ENCODE measurements around the gene PSRC1.

PSRC1 gene

DNA sequence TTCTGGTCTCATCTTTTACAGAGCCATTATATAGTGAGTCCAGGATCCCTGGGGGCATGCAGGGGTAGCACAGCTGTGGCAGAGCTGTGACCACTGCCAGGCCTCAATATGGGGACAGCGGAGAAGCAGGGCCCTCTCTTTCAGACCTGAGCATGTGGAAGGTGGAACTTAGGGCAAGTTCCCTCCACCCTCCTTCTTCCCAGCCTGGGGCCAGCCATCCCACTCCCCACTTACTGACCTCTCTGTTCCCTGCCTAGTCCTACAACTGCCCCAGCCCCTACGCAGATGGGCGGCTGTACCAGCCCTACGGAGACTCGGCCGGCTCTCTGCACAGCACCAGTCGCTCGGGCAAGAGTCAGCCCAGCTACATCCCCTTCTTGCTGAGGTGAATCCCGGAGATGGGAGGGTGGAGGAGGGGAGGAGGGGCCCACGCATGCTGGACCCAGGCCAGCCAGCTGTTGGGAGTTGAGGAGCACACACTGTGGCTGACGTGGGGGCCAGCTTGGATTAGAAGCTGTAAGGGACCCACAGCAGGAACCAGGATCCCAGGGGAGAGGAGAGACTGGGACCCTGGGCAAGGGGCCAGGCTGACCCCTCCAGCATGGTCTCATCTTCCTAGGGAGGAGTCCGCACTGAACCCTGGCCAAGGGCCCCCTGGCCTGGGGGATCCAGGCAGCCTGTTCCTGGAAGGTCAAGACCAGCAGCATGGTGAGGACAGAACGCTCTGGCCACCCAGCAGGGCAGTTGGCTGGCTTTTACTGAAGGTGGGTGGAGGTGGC, 10.7 kb downstream of the PSRC1 start:
- no peak for DNase-seq (ENCODE audit: low spot score)

DNA sequence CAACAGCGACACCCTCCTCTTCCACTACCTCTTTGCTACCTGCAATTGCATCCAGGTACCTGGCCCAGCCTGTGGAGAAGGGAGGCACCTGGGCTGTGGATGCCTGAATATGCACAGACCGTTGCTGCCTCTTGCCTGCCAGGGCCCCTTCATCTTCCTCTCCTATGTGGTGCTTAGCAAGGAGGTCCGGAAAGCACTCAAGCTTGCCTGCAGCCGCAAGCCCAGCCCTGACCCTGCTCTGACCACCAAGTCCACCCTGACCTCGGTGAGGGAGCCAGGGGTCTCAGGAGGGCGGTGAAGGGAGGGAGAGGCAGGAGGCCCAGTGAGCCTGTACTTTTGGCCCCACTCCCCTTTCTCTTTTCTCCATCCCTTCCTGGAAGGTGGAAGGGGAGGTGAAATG, 11.5 kb downstream of the PSRC1 start:
- no peak for DNase-seq (ENCODE audit: low spot score)

DNA sequence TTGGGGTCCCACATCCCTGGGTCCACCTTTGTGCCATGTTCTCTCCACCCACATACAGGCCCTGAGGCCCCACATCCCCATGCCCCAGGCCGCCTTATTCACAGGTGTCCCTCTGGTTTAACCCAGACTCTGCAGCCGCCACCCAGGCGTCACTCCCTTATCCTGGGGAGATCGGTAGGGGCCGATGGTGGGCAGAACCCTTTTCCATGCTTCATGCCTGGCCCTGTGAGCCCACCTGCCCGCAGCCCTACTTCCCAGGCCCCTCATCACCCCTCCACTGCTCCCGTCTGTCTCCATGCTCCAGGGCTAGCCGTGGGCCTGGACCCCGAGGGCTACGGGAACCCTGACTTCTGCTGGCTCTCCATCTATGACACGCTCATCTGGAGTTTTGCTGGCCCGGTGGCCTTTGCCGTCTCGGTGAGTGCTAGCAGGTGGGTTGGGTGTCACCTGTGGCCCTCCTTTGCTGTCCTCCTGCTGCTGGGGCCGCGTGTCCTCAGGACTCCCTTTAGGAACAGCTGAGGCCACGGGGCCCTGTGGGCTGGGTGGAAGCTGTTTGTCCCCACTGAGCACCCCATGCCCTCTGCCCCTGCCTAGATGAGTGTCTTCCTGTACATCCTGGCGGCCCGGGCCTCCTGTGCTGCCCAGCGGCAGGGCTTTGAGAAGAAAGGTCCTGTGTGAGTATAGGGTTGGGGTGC, 12.2 kb downstream of the PSRC1 start:
- no peak for DNase-seq (ENCODE audit: low spot score)

DNA sequence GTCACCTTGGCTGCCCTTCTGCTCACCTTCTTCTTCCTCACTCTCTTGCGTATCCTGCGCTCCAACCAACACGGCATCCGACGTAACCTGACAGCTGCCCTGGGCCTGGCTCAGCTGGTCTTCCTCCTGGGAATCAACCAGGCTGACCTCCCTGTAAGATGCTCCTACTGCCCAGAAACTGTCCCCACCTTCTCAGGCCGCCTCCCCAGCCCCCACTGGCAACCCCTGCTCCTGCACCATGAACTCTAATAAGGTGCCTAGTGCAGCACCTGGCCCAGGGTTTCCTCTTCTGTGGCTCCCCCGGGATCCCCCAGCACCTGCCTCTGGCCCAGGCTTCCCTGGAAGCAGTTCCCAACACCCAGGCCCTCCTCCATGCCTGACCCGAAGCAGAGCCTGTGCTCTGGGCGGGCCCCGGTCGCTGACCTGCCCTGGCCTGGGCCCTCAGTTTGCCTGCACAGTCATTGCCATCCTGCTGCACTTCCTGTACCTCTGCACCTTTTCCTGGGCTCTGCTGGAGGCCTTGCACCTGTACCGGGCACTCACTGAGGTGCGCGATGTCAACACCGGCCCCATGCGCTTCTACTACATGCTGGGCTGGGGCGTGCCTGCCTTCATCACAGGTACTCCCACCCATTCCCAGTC, 12.8 kb downstream of the PSRC1 start:
- DNase-seq (ENCODE audit: low spot score) = no peak

DNA sequence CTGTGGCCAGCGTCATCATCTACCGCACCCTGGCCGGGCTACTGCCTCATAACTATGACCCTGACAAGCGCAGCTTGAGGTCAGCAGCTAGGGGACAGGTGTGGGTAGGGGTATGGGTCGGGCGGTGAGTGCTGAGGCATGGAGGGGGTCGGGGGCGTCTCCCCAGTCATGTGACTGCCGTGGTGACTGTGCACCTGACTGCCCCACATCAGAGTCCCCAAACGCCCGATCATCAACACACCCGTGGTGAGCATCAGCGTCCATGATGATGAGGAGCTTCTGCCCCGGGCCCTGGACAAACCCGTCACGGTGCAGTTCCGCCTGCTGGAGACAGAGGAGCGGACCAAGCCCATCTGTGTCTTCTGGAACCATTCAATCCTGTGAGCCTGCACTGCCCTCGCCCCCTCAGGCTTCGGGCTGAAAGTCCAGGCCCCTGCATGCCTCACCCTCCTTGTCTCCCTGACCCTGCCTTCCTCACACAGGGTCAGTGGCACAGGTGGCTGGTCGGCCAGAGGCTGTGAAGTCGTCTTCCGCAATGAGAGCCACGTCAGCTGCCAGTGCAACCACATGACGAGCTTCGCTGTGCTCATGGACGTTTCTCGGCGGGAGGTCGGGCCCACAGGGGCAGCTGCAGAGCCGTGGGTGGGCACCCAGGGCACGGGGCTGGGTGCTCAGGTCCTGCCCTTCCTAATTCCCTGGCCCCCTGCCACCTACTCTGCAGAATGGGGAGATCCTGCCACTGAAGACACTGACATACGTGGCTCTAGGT, 13.5 kb downstream of the PSRC1 start:
- DNase-seq (ENCODE audit: low spot score) = no peak

DNA sequence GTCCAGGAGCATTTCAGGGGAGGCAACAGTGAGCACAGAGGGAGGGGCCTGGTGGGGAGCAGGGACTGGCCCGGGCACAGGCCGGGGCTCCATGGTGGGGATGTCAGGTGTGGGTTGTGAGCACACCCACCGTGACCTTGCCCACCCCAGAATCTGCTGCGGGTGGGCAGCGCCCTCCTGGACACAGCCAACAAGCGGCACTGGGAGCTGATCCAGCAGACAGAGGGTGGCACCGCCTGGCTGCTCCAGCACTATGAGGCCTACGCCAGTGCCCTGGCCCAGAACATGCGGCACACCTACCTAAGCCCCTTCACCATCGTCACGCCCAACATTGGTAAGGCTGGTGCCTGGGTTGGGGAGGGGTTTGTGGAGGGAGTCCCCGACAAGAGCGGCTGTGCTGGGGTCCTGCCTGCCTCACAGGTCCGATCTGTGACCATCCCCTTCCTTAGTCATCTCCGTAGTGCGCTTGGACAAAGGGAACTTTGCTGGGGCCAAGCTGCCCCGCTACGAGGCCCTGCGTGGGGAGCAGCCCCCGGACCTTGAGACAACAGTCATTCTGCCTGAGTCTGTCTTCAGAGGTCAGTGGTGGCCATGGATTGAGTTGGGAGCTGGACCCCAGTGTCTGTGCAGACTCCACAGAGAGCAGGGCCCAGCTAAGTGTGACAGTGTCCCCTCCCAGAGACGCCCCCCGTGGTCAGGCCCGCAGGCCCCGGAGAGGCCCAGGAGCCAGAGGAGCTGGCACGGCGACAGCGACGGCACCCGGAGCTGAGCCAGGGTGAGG, 14.3 kb downstream of the PSRC1 start:
- no peak for DNase-seq (ENCODE audit: low spot score)

DNA sequence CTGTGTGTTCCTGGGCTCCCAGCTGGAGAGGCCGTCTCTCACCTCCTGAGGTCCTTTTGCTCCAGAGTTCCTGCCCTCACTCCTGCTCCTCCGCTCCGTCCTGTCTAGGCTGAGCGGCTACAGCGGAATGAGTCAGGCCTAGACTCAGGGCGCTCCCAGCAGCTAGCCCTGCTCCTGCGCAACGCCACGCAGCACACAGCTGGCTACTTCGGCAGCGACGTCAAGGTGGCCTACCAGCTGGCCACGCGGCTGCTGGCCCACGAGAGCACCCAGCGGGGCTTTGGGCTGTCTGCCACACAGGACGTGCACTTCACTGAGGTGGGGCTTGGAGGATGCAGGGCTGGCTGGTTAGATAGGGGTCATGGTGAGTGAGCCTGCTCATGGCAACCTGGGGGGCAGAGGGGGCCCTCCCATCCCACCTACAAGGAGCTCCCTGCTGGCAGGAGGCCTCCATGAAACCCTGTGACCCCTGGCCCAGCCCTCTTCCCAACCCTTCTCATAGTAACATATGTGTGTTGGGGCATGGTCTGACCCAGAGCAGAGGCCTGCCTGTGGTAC, 15.1 kb downstream of the PSRC1 start:
- no peak for DNase-seq (ENCODE audit: low spot score)

DNA sequence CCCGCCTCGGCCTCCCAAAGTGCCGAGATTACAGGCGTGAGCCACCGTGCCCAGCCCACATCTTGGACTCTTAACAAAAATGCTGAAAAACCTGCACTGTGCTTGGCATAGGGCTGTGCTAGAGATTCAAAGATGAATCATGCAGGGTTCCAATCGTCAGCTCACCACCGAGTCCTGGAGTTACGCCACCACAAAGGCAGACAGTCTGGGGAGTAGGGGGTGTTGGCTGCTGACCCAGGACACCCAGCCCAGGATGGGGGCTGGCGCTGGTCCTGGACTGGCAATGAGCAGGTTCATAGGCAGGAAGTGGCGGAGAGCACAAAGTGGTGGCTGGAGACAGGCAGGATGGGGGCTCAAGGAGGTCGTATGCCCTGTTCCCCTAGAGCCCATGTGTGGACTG, 16.0 kb downstream of the PSRC1 start:
- no peak for DNase-seq (ENCODE audit: low spot score)

DNA sequence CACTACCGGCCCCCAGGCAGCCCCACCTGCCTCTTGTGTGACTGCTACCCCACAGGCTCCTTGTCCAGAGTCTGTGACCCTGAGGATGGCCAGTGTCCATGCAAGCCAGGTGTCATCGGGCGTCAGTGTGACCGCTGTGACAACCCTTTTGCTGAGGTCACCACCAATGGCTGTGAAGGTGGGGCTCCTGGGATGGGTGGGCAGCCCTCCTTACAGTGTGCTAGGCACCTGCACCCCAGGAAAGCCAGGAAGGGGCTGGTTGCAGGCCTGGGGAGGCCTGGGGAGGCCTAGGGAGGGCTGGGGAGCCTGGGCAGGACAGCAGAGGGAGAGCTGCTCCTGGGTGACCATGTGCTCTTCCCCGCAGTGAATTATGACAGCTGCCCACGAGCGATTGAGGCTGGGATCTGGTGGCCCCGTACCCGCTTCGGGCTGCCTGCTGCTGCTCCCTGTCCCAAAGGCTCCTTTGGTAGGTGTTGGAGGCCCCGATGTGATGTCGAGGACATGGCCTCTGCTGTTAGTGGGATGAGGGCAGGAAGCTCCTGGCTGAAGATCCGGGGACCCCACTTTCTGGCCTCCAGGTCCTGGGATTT, 17.1 kb downstream of the PSRC1 start:
- no peak for DNase-seq (ENCODE audit: low spot score)

DNA sequence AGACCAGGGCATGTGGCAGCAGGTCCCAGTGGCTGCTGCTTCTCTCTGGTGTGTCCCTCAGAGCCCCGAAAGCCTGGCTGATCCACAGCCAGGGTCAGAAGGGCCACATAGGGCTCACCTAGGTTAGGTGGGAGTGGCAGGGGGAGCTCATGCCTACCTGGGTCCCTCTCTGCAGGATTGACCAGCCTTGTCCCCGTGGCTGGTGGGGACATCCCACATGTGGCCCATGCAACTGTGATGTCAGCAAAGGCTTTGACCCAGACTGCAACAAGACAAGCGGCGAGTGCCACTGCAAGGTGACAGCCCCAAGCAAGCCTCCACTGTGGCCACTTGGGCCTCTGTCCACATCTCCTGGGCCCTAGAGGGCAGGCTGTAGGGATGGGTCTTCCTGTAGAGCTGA, 17.9 kb downstream of the PSRC1 start:
- DNase-seq (ENCODE audit: low spot score) = no peak

DNA sequence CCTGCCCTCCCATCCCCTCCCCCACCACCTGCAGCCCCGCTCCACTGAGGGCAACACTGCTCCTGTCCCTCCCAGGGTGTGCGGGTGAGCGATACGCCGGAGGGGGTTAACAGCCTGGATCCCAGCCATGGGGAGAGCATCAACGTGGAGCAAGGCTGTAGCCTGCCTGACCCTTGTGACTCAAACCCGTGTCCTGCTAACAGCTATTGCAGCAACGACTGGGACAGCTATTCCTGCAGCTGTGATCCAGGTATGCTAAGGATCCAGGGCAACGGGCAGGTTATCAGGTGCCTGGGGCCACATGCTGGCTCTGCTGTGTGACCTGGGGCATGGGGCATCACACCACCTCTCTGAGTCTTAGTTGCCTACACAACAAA, 18.6 kb downstream of the PSRC1 start:
- no peak for DNase-seq (ENCODE audit: low spot score)

DNA sequence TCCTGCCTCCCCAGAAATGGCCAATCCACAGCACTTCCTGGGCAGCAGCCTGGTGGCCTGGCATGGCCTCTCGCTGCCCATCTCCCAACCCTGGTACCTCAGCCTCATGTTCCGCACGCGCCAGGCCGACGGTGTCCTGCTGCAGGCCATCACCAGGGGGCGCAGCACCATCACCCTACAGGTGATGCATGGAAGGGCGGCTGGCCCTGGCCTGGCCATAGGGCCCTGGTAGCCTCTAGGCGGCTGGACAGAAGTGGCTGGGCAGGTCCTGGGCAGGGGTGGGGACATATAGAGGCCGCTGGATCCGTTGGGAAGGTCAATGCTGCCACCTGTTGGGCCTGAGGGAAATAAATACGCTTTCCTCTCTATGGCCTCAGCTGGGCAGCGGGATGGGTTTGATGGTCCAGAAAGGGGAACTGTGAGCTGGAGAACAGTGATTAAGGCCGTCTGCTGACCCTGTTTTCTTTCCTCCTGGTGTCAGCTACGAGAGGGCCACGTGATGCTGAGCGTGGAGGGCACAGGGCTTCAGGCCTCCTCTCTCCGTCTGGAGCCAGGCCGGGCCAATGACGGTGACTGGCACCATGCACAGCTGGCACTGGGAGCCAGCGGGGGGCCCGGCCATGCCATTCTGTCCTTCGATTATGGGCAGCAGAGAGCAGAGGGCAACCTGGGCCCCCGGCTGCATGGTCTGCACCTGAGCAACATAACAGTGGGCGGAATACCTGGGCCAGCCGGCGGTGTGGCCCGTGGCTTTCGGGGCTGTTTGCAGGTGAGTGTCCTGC, 19.2 kb downstream of the PSRC1 start:
- peak; percentile 52 for DNase-seq (ENCODE audit: low spot score)

DNA sequence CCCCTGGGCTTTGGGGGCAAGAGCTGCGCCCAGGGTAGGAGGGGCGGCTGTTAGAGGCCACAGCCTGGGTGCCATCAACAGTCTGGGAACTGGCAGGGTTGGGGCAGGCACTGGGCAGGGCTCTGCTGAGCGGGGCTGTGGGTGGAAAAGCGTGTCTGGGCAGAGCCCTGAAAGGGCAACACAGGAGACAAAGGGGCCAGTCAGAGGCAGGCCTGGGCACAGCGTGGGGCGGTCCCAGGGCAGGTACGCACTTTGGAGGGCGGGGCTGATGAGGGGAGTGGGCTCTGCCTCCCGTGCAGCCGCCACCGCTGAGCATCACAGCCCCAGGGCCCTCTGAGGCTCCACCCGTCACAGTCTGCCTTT, 19.7 kb downstream of the PSRC1 start:
- no peak for DNase-seq (ENCODE audit: low spot score)

DNA sequence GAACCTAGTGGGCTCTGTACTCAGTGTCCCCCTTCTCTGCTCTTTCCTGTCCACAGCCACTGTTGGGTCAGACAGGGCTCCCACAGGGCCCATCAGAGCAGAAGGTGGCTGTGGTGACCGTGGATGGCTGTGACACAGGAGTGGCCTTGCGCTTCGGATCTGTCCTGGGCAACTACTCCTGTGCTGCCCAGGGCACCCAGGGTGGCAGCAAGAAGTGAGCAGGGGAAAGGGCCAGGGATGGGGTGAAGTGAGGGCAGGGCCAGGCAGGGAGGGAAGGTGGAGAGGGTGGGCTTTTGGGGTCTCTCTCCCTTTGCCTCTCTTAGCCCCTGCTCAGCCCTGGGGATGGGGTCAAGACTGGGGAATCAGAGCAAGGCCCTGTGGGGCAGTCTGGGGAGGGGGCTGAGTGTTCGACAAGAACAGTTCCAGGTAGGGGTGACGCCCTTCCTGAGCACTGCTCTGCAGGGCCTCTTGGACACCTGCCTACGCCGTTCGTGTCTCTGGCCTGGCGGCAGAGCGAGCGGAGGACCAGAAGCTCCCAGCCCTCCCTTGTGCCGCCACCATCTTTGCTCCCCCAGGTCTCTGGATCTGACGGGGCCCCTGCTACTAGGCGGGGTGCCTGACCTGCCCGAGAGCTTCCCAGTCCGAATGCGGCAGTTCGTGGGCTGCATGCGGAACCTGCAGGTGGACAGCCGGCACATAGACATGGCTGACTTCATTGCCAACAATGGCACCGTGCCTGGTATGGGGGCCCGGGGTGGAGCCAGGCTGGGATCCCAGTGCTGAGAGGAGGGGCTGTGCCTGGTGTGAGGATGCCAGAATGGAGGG, 20.5 kb downstream of the PSRC1 start:
- DNase-seq (ENCODE audit: low spot score) = no peak

DNA sequence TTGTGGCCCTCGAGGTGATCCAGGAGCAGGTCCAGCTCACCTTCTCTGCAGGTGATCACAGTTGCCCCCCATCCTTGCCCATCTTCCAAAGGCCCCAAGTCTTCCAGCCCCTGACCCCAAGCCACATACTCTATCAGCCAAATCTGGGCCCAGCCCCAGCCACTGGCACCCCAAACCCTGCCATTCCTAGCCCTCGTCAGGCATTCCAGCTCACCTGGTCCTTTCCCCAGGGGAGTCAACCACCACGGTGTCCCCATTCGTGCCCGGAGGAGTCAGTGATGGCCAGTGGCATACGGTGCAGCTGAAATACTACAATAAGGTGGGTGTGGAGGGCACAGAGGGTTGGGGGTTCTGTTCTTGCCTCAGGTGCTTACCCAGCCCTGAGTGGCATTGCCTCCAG, 21.4 kb downstream of the PSRC1 start:
- no peak for DNase-seq (ENCODE audit: low spot score)

DNA sequence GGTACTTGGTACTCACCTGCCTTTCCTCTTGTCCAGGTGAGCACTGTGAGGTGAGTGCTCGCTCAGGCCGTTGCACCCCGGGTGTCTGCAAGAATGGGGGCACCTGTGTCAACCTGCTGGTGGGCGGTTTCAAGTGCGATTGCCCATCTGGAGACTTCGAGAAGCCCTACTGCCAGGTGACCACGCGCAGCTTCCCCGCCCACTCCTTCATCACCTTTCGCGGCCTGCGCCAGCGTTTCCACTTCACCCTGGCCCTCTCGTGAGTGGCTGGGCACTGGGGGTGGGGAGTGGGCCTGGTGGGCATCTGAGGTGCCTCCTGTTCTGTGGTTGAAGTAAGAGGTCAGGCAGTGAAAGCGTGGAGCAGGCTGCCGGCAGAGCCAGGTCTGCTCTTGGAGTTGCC, 21.9 kb downstream of the PSRC1 start:
- DNase-seq (ENCODE audit: low spot score) = no peak

DNA sequence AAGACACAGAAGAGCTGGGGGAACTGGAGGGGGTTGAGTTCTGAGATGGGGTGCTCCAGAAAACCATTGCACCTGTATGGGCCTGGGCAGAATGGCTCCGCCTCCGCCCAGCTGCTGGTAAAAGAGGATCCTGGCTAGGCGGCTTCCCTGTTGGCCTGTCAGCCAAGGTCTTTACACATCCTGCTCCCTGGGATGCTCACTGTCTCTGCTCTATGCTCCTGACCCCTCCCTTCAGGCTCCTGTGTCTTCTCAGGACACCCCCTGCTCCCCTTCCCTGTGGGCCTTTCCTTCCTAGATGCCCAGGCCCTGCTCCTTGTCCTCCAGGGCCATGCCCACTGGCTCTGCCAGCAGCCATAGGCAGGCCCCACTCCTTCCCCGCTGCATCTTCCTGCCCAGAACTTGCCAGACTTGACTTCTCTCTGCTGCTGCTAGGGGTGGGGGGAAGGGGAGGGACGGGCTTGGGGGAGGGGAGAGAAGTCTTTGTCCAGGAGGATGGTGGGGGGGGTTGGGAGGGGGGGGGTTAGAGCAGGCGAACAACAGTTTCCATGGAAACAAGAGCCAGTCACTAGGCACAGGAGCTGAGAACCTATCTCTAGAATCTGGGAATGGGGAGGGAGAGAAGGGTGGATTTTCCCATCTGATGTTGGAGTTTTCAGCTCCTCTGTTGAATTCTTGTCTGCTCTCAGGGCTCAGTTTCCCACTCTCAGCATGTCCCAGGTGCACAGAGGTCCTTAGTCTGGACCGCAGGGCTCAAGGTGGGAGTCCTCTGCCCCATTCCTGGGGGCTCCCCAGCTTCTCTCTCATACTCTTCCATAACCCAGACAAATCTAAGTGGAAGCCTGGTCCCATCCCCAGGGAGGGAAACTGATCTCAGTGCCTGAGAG, 23.0 kb downstream of the PSRC1 start:
- DNase-seq (ENCODE audit: low spot score) = no peak
